Measurements from ENCODE around the gene DLGAP1. TPM values are rescaled to one million over a fixed set of nuclear protein-coding genes. Genes with fewer than 3 reads are reported as not detected.

The DLGAP1 gene
- total and polyA plus RNA-seq, 10 of the 15 experiments (the other 5 are each of a cell fraction or from before 2014, with no cell fraction given), result 0.23 to 27.6 (median 1.9) TPM

DNA sequence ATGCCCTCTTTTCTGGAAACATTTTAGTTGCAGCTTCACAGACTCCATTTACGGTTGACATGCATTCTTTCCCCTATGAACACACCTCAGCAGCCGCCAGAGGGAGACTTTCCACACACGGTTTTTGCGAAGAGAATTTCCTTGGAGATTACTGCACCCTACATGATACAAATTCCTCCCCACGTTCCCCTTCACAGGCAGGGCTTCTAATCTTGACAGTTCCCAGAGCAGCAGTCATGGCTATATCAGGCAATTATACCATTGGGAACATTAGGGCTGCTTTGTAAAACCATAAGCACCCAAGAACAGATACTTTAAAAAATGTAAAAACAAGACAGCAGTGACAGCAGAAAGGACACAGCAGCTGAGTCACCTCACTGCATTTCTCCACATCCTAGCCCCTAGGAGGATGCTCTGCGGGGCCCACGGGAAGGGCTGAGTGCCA, 751.4 kb downstream of the DLGAP1 start:
- Histone ChIP-seq H3K4me1 (ENCODE audit: control insufficient read depth, insufficient read depth, low read length) (no peaks in the 10 kb centered on the region), H2AFZ (ENCODE audit: control insufficient read depth, low read depth, low read length) (no peak overlapping the region), H3K27ac (ENCODE audit: control insufficient read depth, insufficient read depth) (no peak overlapping the region), H4K20me1 (ENCODE audit: control insufficient read depth, insufficient read depth) (no peaks in the 10 kb centered on the region), H3K9me3 (replicated peaks; ENCODE audit: control insufficient read depth, insufficient read depth, low read length) (no peaks in the 10 kb centered on the region), H3K4me2 (ENCODE audit: control insufficient read depth, insufficient read depth) (no peak overlapping the region), H3K36me3 (ENCODE audit: control insufficient read depth in 2 of 2, insufficient read depth in 2 of 2, low read length in 1 of 2) (no peaks in the 10 kb centered on the region), H3K27me3 (replicated peaks in 1 of 2; ENCODE audit: control insufficient read depth in 2 of 2, insufficient read depth in 2 of 2, low read length in 1 of 2) (no peaks in the 10 kb centered on the region), H3K9ac (ENCODE audit: control insufficient read depth, insufficient read depth, low read length) (no peak overlapping the region), H3K4me3 (no peak overlapping the region), H3K79me2 (ENCODE audit: control insufficient read depth, insufficient read depth, low read length) (no peaks in the 10 kb centered on the region)
- intact Hi-C loops (cut with micrococcal nuclease; ENCODE audit: unreplicated experiment) (loop anchor here (5.0 kb wide), 2 partner anchors 294 to 1354 kb away; no protein-coding TSS in a partner anchor), in situ Hi-C loops (cut with MboI) (no loop called here)
- ChIA-PET POLR2A (no interaction called here), SMC1A (ENCODE audit: uncharacterized antibody, unreplicated experiment) (interaction anchor here (0.9 to 3.4 kb wide), 11 partner anchors 12 to 1366 kb away, joined by 3 to 17 read pairs (median 4); no protein-coding TSS in a partner anchor), CTCF (interaction anchor here (0.6 to 4.5 kb wide), 18 partner anchors 9 to 1353 kb away, joined by 3 to 25 read pairs (median 4); no protein-coding TSS in a partner anchor), RAD21 (ENCODE audit: unreplicated experiment) (interaction anchor here (0.6 to 2.7 kb wide), 7 partner anchors 11 to 1354 kb away, joined by 3 to 8 read pairs (median 4); no protein-coding TSS in a partner anchor)
- TF ChIP-seq SMC3 (IDR thresholded peaks at IDR 0.05; ENCODE audit: borderline replicate concordance, low read length), result peak; percentile 49; the same call in 1 of the 2 replicates
- TF ChIP-seq POLR2AphosphoS2 (IDR thresholded peaks at IDR 0.05; ENCODE audit: low read depth, low read length), result no peak
- TF ChIP-seq, protein P1, sequence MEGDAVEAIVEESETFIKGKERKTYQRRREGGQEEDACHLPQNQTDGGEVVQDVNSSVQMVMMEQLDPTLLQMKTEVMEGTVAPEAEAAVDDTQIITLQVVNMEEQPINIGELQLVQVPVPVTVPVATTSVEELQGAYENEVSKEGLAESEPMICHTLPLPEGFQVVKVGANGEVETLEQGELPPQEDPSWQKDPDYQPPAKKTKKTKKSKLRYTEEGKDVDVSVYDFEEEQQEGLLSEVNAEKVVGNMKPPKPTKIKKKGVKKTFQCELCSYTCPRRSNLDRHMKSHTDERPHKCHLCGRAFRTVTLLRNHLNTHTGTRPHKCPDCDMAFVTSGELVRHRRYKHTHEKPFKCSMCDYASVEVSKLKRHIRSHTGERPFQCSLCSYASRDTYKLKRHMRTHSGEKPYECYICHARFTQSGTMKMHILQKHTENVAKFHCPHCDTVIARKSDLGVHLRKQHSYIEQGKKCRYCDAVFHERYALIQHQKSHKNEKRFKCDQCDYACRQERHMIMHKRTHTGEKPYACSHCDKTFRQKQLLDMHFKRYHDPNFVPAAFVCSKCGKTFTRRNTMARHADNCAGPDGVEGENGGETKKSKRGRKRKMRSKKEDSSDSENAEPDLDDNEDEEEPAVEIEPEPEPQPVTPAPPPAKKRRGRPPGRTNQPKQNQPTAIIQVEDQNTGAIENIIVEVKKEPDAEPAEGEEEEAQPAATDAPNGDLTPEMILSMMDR (IDR thresholded peaks at IDR 0.05 in 2 of 3, conservative IDR thresholded peaks at IDR 0.05 in 1 of 3; ENCODE audit: control insufficient read depth in 2 of 3, extremely low read depth in 1 of 3, insufficient read depth in 1 of 3, low read depth in 3 of 3, low read length in 3 of 3), result peak; percentile 60 to 74 (median 61)
- TF ChIP-seq RAD21 (IDR thresholded peaks at IDR 0.05; ENCODE audit: insufficient read depth, low read depth, low read length), result peak; percentile 55
- TF ChIP-seq EED (IDR thresholded peaks at IDR 0.05; ENCODE audit: low read depth), result no peak
- TF ChIP-seq, protein P2, sequence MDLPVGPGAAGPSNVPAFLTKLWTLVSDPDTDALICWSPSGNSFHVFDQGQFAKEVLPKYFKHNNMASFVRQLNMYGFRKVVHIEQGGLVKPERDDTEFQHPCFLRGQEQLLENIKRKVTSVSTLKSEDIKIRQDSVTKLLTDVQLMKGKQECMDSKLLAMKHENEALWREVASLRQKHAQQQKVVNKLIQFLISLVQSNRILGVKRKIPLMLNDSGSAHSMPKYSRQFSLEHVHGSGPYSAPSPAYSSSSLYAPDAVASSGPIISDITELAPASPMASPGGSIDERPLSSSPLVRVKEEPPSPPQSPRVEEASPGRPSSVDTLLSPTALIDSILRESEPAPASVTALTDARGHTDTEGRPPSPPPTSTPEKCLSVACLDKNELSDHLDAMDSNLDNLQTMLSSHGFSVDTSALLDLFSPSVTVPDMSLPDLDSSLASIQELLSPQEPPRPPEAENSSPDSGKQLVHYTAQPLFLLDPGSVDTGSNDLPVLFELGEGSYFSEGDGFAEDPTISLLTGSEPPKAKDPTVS (IDR thresholded peaks at IDR 0.05; ENCODE audit: low read depth, low read length), result no peak
- no peak for TF ChIP-seq SMARCA5 (IDR thresholded peaks at IDR 0.05)
- no peak for TF ChIP-seq ASH2L (IDR thresholded peaks at IDR 0.05; ENCODE audit: borderline replicate concordance, low read depth)
- TF ChIP-seq, protein P3, sequence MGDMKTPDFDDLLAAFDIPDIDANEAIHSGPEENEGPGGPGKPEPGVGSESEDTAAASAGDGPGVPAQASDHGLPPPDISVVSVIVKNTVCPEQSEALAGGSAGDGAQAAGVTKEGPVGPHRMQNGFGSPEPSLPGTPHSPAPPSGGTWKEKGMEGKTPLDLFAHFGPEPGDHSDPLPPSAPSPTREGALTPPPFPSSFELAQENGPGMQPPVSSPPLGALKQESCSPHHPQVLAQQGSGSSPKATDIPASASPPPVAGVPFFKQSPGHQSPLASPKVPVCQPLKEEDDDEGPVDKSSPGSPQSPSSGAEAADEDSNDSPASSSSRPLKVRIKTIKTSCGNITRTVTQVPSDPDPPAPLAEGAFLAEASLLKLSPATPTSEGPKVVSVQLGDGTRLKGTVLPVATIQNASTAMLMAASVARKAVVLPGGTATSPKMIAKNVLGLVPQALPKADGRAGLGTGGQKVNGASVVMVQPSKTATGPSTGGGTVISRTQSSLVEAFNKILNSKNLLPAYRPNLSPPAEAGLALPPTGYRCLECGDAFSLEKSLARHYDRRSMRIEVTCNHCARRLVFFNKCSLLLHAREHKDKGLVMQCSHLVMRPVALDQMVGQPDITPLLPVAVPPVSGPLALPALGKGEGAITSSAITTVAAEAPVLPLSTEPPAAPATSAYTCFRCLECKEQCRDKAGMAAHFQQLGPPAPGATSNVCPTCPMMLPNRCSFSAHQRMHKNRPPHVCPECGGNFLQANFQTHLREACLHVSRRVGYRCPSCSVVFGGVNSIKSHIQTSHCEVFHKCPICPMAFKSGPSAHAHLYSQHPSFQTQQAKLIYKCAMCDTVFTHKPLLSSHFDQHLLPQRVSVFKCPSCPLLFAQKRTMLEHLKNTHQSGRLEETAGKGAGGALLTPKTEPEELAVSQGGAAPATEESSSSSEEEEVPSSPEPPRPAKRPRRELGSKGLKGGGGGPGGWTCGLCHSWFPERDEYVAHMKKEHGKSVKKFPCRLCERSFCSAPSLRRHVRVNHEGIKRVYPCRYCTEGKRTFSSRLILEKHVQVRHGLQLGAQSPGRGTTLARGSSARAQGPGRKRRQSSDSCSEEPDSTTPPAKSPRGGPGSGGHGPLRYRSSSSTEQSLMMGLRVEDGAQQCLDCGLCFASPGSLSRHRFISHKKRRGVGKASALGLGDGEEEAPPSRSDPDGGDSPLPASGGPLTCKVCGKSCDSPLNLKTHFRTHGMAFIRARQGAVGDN (IDR thresholded peaks at IDR 0.05), result no peak
- TF ChIP-seq YY1 (IDR thresholded peaks at IDR 0.05; ENCODE audit: low read depth, low read length), result peak; percentile 42; the same call in 1 of the 2 replicates
- TF ChIP-seq, protein P4, sequence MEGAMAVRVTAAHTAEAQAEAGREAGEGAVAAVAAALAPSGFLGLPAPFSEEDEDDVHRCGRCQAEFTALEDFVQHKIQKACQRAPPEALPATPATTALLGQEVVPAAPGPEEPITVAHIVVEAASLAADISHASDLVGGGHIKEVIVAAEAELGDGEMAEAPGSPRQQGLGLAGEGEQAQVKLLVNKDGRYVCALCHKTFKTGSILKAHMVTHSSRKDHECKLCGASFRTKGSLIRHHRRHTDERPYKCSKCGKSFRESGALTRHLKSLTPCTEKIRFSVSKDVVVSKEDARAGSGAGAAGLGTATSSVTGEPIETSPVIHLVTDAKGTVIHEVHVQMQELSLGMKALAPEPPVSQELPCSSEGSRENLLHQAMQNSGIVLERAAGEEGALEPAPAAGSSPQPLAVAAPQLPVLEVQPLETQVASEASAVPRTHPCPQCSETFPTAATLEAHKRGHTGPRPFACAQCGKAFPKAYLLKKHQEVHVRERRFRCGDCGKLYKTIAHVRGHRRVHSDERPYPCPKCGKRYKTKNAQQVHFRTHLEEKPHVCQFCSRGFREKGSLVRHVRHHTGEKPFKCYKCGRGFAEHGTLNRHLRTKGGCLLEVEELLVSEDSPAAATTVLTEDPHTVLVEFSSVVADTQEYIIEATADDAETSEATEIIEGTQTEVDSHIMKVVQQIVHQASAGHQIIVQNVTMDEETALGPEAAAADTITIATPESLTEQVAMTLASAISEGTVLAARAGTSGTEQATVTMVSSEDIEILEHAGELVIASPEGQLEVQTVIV (IDR thresholded peaks at IDR 0.05; ENCODE audit: borderline replicate concordance, partially characterized antibody), result no peak
- TF ChIP-seq PML (IDR thresholded peaks at IDR 0.05; ENCODE audit: low read length), result no peak
- no TSS peak for BruUV-seq (replicated peaks)
- DNase-seq (ENCODE audit: low read depth, low spot score) (no peak), ATAC-seq (peak; percentile 79), FAIRE-seq (no peak)
- WGBS (ENCODE audit: insufficient coverage, insufficient replicate concordance, low lambda C conversion rate, missing lambda C conversion rate), result 0% methylated on average over 7 of the region's 7 CpGs
